GM21515 (cell line): Measurements from ENCODE around the gene ROBO1.
"Not testable (repeated sequence)": the region's sequence is repeated elsewhere in the genome, so short reads cannot be mapped to it uniquely, and the experiment has no call there.

Source experiments
- ATAC-seq: cut with Tn5 transposase; IDR thresholded peaks from one replicate; pipeline ENCODE4 v1.9.1; 2021; ENCODE audit not compliant: unreplicated experiment

ROBO1 gene

GRCh38 chr3:79175870-79176269, 591.9 kb downstream of the ROBO1 start:
- no peak for ATAC-seq

DNA sequence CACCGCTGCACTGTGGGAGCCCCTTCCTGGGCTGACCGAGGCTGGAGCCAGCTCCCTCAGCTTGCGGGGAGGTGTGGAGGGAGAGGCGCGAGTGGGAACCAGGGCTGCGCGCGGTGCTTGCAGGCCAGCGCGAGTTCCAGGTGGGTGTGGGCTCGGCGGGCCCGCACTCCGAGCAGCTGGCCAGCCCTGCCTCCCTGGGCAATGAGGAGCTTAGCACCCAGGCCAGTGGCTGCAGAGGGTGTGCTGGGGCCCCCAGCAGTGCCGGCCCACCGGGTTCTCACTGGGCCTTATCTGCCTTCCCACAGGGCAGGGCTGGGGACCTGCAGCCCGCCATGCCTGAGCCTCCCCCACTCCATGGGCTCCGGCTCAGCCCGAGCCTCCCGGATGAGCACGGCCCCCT, 594.5 kb downstream of the ROBO1 start:
- ATAC-seq: not testable (repeated sequence)

DNA sequence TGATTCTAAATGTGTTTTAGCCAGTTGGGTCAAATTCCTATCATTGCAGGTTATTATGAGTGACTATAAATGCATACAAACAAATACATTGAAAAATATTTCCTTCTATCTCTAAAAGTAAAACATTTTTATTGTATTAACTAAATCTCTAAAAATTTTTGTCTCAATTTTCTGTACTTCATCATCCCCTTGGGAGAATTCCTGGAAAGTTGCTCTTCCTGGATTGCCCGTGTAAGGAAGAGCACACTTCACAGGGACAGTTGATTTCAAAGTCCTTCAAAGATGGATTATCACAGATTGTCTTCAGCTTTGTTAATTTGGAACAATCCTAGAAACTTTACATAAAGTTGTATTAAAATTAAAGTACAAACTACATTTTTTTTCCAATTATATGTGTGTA, 595.6 kb downstream of the ROBO1 start:
- ATAC-seq: no peak

DNA sequence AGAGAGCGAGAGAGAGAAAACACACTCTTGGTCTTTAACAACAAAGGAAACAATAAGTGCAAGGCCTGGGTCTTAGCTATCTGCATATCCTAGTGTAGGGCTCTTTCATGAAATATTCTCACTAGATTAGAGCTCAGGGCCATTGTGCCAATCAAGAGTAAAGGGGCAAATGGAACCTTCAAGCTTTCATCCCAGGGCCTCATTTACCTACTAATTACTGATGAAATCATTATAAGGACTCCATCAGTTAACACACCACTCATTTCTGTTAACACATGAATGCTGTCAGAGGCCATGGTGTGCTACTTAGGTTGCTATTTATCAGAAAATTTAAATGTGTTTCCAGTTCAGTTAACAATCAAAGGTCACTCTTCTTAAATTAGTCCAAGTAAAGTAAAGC, 597.8 kb downstream of the ROBO1 start:
- ATAC-seq: no peak

DNA sequence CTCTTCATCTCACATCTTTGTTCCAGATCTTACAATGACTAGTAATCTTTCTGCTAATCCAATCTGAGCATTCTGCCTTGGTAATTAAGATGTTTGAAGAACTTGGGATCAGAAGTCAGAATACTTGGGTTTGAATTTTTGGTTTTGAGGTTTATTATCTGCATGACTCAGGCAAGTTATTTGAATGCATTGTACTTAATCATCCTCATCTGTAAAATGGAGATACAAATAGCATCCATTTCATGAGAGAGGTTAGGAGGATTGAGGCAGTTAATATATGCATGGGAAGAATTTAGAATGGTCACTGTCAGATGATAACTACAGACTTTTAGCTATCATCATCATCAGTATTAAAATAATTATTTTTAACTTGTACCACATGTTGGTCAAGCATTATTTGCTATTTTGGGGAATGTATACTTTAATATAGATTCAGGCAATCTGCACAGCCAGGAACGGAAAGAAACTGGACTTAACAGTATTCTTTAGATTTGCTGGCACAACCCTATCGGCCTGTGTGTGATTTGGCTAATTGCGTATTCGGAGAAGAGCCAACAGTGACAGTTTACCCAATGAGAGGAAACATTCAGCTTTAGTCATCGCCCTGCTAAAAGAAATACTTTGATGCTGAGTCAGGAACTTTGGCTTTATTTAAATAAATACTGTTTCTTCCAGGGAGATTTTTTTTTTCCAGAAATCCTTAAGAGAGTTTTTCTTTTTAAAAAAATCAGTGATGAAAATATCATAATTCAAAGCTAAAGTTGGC, 600.0 kb downstream of the ROBO1 start:
- no peak for ATAC-seq

DNA sequence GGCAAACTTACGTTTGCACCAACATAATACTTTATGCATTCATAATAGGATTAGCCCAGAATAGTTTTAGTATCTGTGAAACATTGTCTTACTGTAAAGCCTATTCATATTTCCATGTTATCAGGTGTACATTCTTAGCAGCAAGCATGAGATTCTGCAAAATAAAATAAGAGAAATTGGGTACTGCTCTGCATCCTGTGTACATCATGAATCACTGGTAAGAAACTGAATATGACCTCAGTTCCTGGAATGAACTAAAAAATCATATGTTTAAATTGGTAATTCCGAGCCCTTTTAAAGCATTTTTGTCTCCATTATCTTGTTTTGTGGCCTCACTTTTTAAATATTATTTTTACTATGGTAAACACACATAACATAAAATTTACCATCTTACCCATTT, 605.1 kb downstream of the ROBO1 start:
- no peak for ATAC-seq

- ATAC-seq: no peak
These were observed 605.9 kb downstream of the ROBO1 start for GRCh38 chr3:79161941-79162340.

- no peak for ATAC-seq
These were observed 607.4 kb downstream of the ROBO1 start for GRCh38 chr3:79160421-79160820.

DNA sequence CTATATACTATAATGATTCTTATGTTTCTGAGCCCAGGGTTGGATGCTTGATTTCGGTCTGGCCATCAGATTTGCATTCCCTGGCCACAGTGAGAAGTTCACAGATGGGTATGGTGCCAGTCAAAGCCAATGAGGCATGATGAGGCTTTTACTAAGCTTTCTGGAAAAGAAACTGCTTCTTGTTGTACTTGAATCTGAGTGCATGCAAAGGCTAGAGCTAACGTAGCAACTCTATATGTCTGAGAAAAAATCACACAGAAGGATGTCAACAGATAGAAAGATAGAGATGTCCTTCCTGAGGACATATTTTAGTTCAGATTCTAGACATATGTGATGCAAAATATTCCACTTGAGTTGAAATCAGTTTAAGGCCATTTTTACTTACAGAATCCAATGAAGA, 608.1 kb downstream of the ROBO1 start:
- ATAC-seq: no peak

DNA sequence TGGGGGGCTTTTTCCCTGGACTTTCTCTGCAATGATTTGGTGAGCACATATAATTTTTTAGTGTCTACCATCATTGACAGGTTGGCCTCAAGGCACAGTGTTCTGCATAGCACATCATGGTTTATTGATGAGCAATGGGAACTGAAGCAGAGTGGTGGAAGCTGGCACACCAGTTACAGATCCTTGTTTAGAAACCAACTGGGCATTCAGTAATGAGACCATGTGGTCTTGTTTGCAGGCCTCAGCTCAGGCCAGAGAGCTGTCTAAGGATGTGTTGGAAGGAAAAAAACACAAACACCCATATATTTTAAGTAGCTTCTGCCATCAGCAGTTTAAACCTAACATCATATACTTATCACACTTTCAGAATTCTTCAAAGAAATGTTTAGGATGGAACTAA, 610.6 kb downstream of the ROBO1 start:
- no peak for ATAC-seq

DNA sequence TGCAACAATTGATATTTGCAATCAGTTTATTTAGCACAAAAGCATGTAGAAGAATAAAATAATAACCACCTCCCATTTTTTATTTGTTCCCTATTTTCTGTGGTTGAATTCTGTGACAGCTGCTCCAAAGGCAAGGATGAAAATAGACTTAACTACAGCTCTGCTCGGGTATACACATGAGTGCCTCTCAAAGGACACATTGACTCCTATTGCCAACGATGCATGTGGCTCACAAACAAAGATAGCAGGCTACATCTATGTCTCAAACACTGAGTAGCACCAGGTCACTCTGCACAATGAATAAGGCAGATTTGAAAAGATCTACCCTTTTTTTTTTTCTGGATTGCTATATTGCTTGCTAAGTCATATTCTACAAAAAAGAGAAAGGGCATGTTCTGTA, 612.9 kb downstream of the ROBO1 start:
- no peak for ATAC-seq

GRCh38 chr3:79148786-79149185, 619.0 kb downstream of the ROBO1 start:
- no peak for ATAC-seq

DNA sequence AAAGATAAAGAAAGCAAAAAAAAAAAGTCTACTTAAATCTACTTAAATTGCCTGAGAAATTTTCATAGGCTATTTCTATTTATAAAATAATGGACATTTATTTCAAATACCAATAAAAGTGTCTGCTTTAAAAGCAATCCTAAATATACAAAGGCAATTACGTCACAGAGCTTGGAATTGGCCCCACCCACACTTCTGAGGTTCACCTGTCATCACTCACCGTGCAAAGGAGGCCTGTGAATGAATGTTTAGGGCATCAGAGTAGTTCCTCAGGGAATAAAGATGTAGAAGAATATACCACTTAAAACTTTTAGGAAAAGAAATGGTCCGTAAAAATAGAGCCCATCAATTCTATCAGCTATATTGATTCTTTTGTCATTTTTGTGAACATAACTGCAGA, 621.8 kb downstream of the ROBO1 start:
- ATAC-seq: no peak

- ATAC-seq: no peak
These were observed 627.1 kb downstream of the ROBO1 start for GRCh38 chr3:79140708-79141107.

GRCh38 chr3:79139395-79140068, 628.3 kb downstream of the ROBO1 start:
- ATAC-seq: no peak

- ATAC-seq: no peak
These were observed 642.3 kb downstream of the ROBO1 start for GRCh38 chr3:79125313-79125984.

DNA sequence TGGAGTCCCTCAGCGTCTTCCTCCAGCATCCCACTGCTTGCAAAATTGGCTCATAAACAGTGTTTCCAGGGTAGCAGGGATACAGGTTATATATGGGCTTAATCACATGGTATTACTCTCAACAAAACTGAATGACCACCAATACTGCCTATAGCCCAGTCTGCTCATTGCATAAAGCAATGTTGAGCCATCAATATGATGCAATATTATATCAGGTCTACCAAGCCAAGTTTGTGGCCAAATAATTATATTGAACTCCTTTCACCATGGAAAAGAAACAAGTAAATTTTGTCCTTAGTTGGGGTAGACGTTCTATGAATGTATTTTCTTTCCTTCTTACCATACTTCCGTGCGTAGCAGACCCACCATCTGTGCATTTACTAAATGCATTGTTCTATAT, 652.3 kb downstream of the ROBO1 start:
- no peak for ATAC-seq

- ATAC-seq: no peak
These were observed 653.9 kb downstream of the ROBO1 start for GRCh38 chr3:79113876-79114275.

DNA sequence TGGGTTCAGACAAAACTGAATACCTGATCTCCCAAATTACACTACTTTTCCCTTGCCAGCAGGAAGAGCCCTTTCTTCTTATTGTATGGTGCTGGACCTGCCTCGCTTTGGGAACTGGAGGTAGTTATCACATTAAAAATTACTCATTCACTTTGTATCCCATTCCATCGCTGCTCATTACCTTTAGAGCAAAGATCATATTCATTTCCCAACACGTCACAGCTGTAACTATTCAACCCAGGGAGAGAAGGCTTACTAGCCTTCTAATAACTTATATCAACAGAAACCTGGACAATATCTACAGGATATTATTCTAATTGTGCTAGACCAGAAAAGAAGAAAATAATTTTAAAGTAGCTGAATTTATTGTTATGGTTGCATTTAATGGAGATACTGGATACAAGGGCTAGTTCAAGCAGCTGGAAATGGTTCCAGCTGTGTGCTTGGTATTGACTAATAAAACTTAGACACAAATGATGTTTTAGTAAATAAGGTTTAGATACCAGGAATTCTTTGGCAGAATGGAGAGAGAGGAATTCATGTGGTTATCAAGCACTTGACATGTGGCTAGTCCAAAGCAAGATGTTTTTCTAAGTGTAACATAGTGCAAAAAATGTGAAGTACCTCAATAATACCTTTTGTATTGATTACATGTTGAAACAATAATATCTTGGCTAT, 656.3 kb downstream of the ROBO1 start:
- no peak for ATAC-seq

DNA sequence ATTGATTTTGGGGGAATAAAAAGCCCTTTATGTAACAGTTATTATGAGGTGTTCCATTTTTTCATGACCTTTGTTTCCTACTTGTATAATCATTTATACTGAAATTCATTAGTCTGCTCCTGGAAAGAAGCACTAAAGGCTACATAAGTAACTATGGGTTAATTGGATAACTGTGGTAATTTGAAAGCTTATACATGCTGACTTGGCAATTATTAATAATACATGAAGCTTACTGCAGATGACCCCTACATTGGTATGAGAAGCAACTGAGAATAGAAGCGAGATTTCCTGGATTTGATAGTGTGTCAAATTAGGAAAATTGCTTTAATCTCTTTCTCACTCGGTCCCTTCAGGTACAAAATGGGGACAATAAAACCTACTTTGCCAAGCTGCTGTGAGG, 658.0 kb downstream of the ROBO1 start:
- no peak for ATAC-seq

DNA sequence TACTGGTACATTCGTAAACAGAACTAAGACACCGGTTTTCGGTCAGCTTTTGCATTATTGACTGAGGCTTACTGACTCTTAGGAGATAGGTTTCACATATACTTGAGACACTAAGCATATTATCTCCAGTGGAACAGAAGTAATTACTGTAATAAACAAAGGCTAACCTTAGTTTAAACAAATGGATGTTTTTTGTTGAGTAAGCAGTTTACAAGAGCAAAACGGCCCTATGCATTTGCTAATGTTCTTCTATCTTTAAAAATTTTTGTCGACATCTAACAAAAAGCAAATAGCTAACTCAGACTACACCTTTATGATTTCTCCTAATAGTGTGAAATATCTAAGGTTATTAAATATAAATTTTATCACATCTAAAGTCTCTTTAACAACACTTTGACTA, 664.5 kb downstream of the ROBO1 start:
- no peak for ATAC-seq
